Measurements from ENCODE around the gene DUOX1. TPM values are rescaled to one million over a fixed set of nuclear protein-coding genes. Genes with fewer than 3 reads are reported as not detected.
"Not testable (repeated sequence)": the region's sequence is repeated elsewhere in the genome, so short reads cannot be mapped to it uniquely, and the experiment has no call there.

DUOX1 gene
- total RNA-seq, 2 donors from 2014 or later: 0.26 to 0.66 TPM

DNA sequence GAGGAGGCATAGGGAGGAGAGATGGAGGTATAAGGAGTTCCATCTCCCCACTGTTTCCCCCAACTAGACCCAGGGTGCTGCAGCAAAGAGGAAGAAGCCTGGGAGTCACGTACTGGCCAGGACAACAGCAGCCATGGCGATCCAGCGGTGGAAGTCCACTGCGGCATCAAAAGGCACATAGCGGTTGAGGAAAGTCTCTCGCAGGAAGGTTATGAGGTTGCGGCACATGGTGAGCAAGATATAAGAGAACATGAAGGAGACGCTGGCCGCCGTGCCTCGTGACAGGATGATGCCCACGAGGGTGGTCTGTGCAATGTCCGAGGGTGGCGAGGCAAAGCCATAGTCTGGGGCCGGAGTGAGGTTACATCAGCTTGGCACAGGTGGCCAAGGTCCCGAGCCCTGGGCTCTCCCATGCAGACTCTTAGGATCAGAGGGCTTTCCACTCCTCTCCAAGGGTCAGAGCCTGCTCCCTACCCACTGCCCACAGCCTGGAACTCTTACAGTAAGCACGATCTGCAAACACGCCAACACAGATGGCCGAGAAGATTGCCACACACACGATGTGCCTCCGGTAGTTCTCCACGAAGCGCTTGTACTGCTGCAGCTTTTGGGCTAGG lies 30.1 kb upstream of the DUOX1 start:
- no peak overlapping the region for H3K27ac ChIP-seq
- DNase-seq (no peak), ATAC-seq (no peak)
- TF ChIP-seq POLR2A (IDR thresholded peaks at IDR 0.05): no peak
- TF ChIP-seq, protein P1, sequence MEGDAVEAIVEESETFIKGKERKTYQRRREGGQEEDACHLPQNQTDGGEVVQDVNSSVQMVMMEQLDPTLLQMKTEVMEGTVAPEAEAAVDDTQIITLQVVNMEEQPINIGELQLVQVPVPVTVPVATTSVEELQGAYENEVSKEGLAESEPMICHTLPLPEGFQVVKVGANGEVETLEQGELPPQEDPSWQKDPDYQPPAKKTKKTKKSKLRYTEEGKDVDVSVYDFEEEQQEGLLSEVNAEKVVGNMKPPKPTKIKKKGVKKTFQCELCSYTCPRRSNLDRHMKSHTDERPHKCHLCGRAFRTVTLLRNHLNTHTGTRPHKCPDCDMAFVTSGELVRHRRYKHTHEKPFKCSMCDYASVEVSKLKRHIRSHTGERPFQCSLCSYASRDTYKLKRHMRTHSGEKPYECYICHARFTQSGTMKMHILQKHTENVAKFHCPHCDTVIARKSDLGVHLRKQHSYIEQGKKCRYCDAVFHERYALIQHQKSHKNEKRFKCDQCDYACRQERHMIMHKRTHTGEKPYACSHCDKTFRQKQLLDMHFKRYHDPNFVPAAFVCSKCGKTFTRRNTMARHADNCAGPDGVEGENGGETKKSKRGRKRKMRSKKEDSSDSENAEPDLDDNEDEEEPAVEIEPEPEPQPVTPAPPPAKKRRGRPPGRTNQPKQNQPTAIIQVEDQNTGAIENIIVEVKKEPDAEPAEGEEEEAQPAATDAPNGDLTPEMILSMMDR (IDR thresholded peaks at IDR 0.05): no peak
- H3K4me1 ChIP-seq: no peaks in the 10 kb centered on the region
- H3K4me3 ChIP-seq: no peak overlapping the region
- intact Hi-C loops (cut with DNase I): no loop called here
- WGBS, 2 donors: 81 to 84% methylated on average over 22 to 23 of the region's 23 CpGs
- no peaks in the 10 kb centered on the region for H3K36me3 ChIP-seq (replicated peaks in 1 of 2; ENCODE audit: insufficient read depth in 1 of 2, low read depth in 2 of 2)
- H3K27me3 ChIP-seq: no peaks in the 10 kb centered on the region
- H3K9me3 ChIP-seq: no peaks in the 10 kb centered on the region

DNA sequence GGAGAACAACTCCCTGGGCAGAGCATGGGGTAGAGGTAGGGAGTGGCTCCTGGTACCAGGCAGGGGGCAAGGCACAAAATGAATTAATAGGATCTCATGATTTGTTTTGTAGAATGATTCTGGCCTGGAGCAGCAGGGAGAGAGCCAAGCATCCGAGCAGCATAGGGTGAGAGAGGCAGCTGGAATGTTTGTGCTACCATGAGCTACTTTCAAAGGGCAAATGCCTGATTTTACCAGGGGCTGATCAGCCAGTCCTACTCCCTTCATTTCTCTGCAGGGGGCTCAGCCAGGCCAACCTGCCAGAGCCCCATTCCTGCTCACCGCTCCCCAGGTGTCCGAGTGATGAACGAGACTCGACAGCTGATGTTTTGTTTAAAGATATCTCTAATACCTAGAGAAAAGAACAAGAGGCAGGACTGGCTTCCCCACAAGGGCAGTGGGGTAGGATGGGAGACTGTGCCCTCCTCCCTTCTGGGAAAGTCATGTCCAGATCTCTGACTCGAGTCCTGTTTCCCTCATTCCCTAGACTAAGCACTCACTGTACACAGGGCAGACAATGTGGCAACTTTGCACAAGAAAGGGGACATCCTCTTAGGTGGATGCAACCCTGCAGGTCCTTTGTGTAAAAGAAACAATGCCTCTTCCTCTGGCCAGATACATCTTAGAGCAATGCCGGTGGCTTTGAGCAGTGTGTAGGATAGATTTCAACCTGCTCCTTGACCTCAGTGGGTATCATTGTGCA lies 28.7 kb upstream of the DUOX1 start:
- Histone ChIP-seq H3K9me3 (no peaks in the 10 kb centered on the region), H3K27ac (no peak overlapping the region), H3K27me3 (no peaks in the 10 kb centered on the region), H3K36me3 (replicated peaks in 1 of 2; ENCODE audit: insufficient read depth in 1 of 2, low read depth in 2 of 2) (no peaks in the 10 kb centered on the region), H3K4me1 (no peaks in the 10 kb centered on the region), H3K4me3 (no peak overlapping the region)
- intact Hi-C loops (cut with DNase I): no loop called here
- TF ChIP-seq, protein P1 (IDR thresholded peaks at IDR 0.05): no peak
- no peak for TF ChIP-seq POLR2A (IDR thresholded peaks at IDR 0.05)
- DNase-seq (no peak), ATAC-seq (no peak)
- WGBS, 2 donors: 66 to 77% methylated on average over 7 of the region's 7 CpGs

DNA sequence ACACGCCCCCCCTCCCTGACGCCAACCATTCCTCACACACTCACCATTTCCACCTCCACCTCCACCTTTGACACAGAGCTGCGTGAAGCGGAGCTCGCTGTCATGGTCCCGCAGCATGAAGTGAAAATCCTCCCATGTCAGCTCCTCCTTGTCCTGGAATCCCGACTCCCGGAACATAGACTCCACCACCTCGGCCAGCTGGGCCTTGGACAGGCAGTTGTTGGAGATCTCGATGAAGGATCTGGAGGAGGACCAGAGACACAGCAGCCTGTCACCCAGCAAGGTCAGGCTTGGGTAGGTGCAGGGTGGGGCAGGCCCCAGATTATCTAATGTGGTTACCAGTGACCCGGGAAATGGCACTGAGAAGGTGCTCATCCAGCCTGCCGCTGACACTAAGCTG lies 28.0 kb upstream of the DUOX1 start:
- Histone ChIP-seq H3K4me3 (no peak overlapping the region), H3K27me3 (no peaks in the 10 kb centered on the region), H3K36me3 (replicated peaks in 1 of 2; ENCODE audit: insufficient read depth in 1 of 2, low read depth in 2 of 2) (no peaks in the 10 kb centered on the region), H3K4me1 (no peaks in the 10 kb centered on the region), H3K27ac (no peak overlapping the region), H3K9me3 (no peaks in the 10 kb centered on the region)
- ATAC-seq (no peak), DNase-seq (no peak)
- intact Hi-C loops (cut with DNase I): no loop called here
- 89 to 90% methylated on average over 12 of the region's 12 CpGs for WGBS, 2 donors
- TF ChIP-seq, protein P1 (IDR thresholded peaks at IDR 0.05): no peak
- TF ChIP-seq POLR2A (IDR thresholded peaks at IDR 0.05): no peak

DNA sequence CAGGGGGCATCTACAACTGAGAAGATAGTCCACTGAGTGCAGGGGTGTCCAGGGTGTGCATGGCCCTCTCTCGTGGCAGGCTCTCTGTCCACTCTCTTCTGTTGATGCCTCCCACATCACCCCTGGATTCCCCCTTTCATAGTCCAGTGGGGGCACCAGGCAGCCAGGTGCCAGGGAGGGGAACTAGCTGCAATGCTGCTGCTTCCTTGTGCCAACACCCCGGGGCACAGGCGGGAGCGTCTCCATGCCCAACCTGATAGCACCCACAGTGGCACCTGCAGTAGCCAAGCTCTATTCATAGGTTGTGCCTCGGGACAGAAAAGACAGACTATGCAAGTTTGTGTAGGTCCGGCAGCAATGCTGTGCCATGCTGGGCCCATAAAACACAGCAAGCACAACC lies 27.6 kb upstream of the DUOX1 start:
- Histone ChIP-seq H3K9me3 (no peaks in the 10 kb centered on the region), H3K4me3 (no peak overlapping the region), H3K27ac (no peak overlapping the region), H3K27me3 (no peaks in the 10 kb centered on the region), H3K36me3 (replicated peaks in 1 of 2; ENCODE audit: insufficient read depth in 1 of 2, low read depth in 2 of 2) (no peaks in the 10 kb centered on the region), H3K4me1 (no peaks in the 10 kb centered on the region)
- TF ChIP-seq POLR2A (IDR thresholded peaks at IDR 0.05): no peak
- TF ChIP-seq, protein P1 (IDR thresholded peaks at IDR 0.05): no peak
- 91% methylated on average over 6 of the region's 6 CpGs for WGBS, 2 donors
- intact Hi-C loops (cut with DNase I): no loop called here
- ATAC-seq (no peak), DNase-seq (no peak)

DNA sequence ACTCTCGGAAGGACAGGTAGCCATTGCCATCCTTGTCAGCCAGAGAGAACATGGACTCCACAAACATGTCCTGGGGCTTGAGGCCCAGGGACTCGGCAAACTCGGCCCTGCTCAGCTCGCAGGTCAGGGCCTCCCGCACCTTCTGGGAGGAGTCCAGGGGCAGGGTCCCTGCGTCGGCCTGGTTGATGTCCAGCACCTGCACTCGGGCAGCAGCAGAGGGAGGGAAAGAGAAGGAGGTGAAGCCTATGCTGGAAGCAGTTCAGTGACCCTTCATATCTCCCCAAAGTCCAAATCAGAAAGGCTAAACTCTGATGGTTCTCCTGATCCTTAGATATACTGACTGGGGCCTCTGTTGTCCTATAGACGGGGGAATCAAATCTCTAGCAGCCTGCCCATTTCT lies 25.6 kb upstream of the DUOX1 start:
- 68 to 79% methylated on average over 3 to 9 of the region's 9 CpGs for WGBS, 2 donors
- H3K27ac ChIP-seq: not testable (repeated sequence)

More for the DNA sequence above, 25.6 kb upstream of the DUOX1 start:
- H3K4me1 ChIP-seq; ATAC-seq; intact Hi-C loops (cut with DNase I); DNase-seq; H3K4me3 ChIP-seq; H3K27me3 ChIP-seq; H3K9me3 ChIP-seq; H3K36me3 ChIP-seq (replicated peaks in 1 of 2; ENCODE audit: insufficient read depth in 1 of 2, low read depth in 2 of 2): not testable (repeated sequence)
